HEK293 (cell line): Measurements from ENCODE around the gene CENPC.

Experiments
- CTCF ChIA-PET: fragments of 350-600 bp; formaldehyde crosslinking; extraction: SDS; loops from one replicate; lab custom pipeline; 2021; ENCODE audit warnings: antibody characterized with exemption; lab: Yijun Ruan, JAX
- POLR2A ChIA-PET: fragments of 300-600 bp; formaldehyde crosslinking; extraction: SDS; loops from one replicate; lab custom pipeline; 2020; ENCODE audit warnings: antibody characterized with exemption, inconsistent platforms; lab: Yijun Ruan, JAX
- H3K27ac ChIP-seq: fragments of 200-500 bp; sonication (Bioruptor generic); 2 replicates; pipeline ENCODE4 v1.5.1; 2014; ENCODE audit warnings: low read depth, low read length, control low read depth, inconsistent platforms; ENCODE audit errors: extremely low read depth
- H3K36me3 ChIP-seq, 2 experiments: fragments of 200-500 bp in 1 of 2; sonication (Bioruptor generic) in 1 of 2; 1 replicate in 1 of 2; 2 replicates in 1 of 2; pipeline ENCODE4 v1.5.1; 2014 to 2017; ENCODE audit warnings: inconsistent platforms in 2 of 2, low read length in 2 of 2; ENCODE audit not compliant: control insufficient read depth in 2 of 2, insufficient read depth in 1 of 2
- H3K4me1 ChIP-seq: fragments of 200-500 bp; sonication (Bioruptor generic); 2 replicates; pipeline ENCODE4 v1.5.1; 2014; ENCODE audit warnings: mild to moderate bottlenecking, low read length, inconsistent platforms; ENCODE audit not compliant: control insufficient read depth, insufficient read depth
- H3K4me3 ChIP-seq: 2 replicates; pipeline ENCODE4 v1.5.1; 2011; ENCODE audit warnings: low read depth, mild to moderate bottlenecking, control low read depth, low read length, moderate library complexity
- H3K9me3 ChIP-seq: fragments of 200-500 bp; sonication (Bioruptor generic); 2 replicates; pipeline ENCODE4 v1.5.1; 2014; ENCODE audit warnings: low read depth, low read length, inconsistent platforms; ENCODE audit not compliant: control insufficient read depth, insufficient read depth
- GLIS1 ChIP-seq: fragments of 450-650 bp; formaldehyde crosslinking; IDR thresholded peaks from 2 replicates; pipeline ENCODE4 v1.5.1; 2016; ENCODE audit warnings: missing biosample characterization, missing genetic modification characterization
- MEIS1 ChIP-seq: sonication (generic); formaldehyde crosslinking; IDR thresholded peaks from 2 replicates; pipeline ENCODE4 v1.8.1; 2022; ENCODE audit warnings: missing genetic modification reagents, mild to moderate bottlenecking, borderline replicate concordance
- OVOL3 ChIP-seq: fragments of 450-650 bp; formaldehyde crosslinking; IDR thresholded peaks from 2 replicates; pipeline ENCODE4 v1.5.1; 2016; ENCODE audit warnings: missing biosample characterization, missing genetic modification characterization
- PRDM6 ChIP-seq: fragments of 450-650 bp; formaldehyde crosslinking; IDR thresholded peaks from 2 replicates; pipeline ENCODE4 v1.5.1; 2017; ENCODE audit warnings: missing biosample characterization, missing genetic modification characterization
- YY2 ChIP-seq: fragments of 450-650 bp; formaldehyde crosslinking; IDR thresholded peaks from 2 replicates; pipeline ENCODE4 v1.5.1; 2016; ENCODE audit warnings: missing biosample characterization, missing genetic modification characterization
- ZBTB7A ChIP-seq: fragments of 450-650 bp; formaldehyde crosslinking; IDR thresholded peaks from 2 replicates; pipeline ENCODE4 v1.5.1; 2016; ENCODE audit warnings: low read depth, missing biosample characterization, missing genetic modification characterization
- ZNF112 ChIP-seq: fragments of 450-650 bp; formaldehyde crosslinking; IDR thresholded peaks from 2 replicates; pipeline ENCODE4 v1.5.0; 2017; ENCODE audit warnings: missing biosample characterization, missing genetic modification characterization
- ZNF138 ChIP-seq: fragments of 450-650 bp; formaldehyde crosslinking; IDR thresholded peaks from 2 replicates; pipeline ENCODE4 v1.5.1; 2016; ENCODE audit warnings: missing biosample characterization, missing genetic modification characterization, borderline replicate concordance
- ZNF155 ChIP-seq: fragments of 450-650 bp; formaldehyde crosslinking; IDR thresholded peaks from 2 replicates; pipeline ENCODE4 v1.5.1; 2016; ENCODE audit warnings: missing biosample characterization, missing genetic modification characterization
- ZNF157 ChIP-seq: fragments of 450-650 bp; formaldehyde crosslinking; IDR thresholded peaks from 2 replicates; pipeline ENCODE4 v1.5.1; 2016; ENCODE audit warnings: missing biosample characterization, missing genetic modification characterization
- ZNF18 ChIP-seq: fragments of 450-650 bp; formaldehyde crosslinking; IDR thresholded peaks from 2 replicates; pipeline ENCODE4 v1.5.1; 2016; ENCODE audit warnings: missing biosample characterization, missing genetic modification characterization
- ZNF211 ChIP-seq: fragments of 450-650 bp; formaldehyde crosslinking; IDR thresholded peaks from 2 replicates; pipeline ENCODE4 v1.5.1; 2016; ENCODE audit warnings: low read depth, missing biosample characterization, missing genetic modification characterization
- ZNF280D ChIP-seq: fragments of 450-650 bp; formaldehyde crosslinking; IDR thresholded peaks from 2 replicates; pipeline ENCODE4 v1.5.1; 2016; ENCODE audit warnings: missing biosample characterization, missing genetic modification characterization
- ZNF514 ChIP-seq: fragments of 450-650 bp; formaldehyde crosslinking; IDR thresholded peaks from 2 replicates; pipeline ENCODE4 v1.5.1; 2016; ENCODE audit warnings: missing biosample characterization, missing genetic modification characterization
- ZNF518A ChIP-seq: fragments of 450-650 bp; formaldehyde crosslinking; conservative IDR thresholded peaks from 2 replicates; pipeline ENCODE4 v1.5.1; 2016; ENCODE audit warnings: low read depth, missing biosample characterization, missing genetic modification characterization
- ZNF544 ChIP-seq: fragments of 450-650 bp; formaldehyde crosslinking; IDR thresholded peaks from 2 replicates; pipeline ENCODE4 v1.5.0; 2017; ENCODE audit warnings: missing biosample characterization, missing genetic modification characterization
- ZNF645 ChIP-seq: fragments of 450-650 bp; formaldehyde crosslinking; IDR thresholded peaks from 2 replicates; pipeline ENCODE4; 2016; ENCODE audit warnings: missing biosample characterization, missing genetic modification characterization
- ZNF792 ChIP-seq: fragments of 450-650 bp; formaldehyde crosslinking; IDR thresholded peaks from 2 replicates; pipeline ENCODE4 v1.5.1; 2016; ENCODE audit warnings: missing biosample characterization, missing genetic modification characterization
- ZNF830 ChIP-seq: fragments of 450-650 bp; IDR thresholded peaks from 2 replicates; pipeline ENCODE4 v1.5.0; 2018; ENCODE audit warnings: missing biosample characterization, missing genetic modification characterization, low read depth, mild to moderate bottlenecking, moderate library complexity
- ZSCAN4 ChIP-seq: fragments of 450-650 bp; formaldehyde crosslinking; IDR thresholded peaks from 2 replicates; pipeline ENCODE4 v1.5.1; 2017; ENCODE audit warnings: missing biosample characterization, missing genetic modification characterization
- ZXDB ChIP-seq: fragments of 450-650 bp; formaldehyde crosslinking; IDR thresholded peaks from 2 replicates; pipeline ENCODE4 v1.5.1; 2016; ENCODE audit warnings: missing biosample characterization, missing genetic modification characterization

Gene CENPC

GRCh38 chr4:67565284-67565683, 20.0 kb upstream of the CENPC start (continued):
- no peak for TF ChIP-seq ZNF645 (tag by site-specific recombination)
- no peak for TF ChIP-seq OVOL3 (tag by site-specific recombination)
- no peak for TF ChIP-seq ZNF112 (tag by site-specific recombination)
- no peak for TF ChIP-seq ZNF514 (tag by site-specific recombination)
- no peak for TF ChIP-seq ZNF544
- no peak for TF ChIP-seq GLIS1 (tag by site-specific recombination)
- no peak for TF ChIP-seq MEIS1
- TF ChIP-seq ZNF280D = no peak
- TF ChIP-seq, all 188 proteins: peak for 0

GRCh38 chr4:67558493-67558892, 13.2 kb upstream of the CENPC start, which contains the start of gene STAP1:
Gene STAP1, plus strand, starts transcription at chr4:67558727. Its CDS starts 83 bp downstream, at chr4:67558810.
- CTCF ChIA-PET = no interaction called here
- POLR2A ChIA-PET = no interaction called here
- H3K4me1 ChIP-seq = no peaks in the 10 kb centered on the region
- TF ChIP-seq ZNF138 (tag by site-specific recombination) = no peak
- TF ChIP-seq YY2 (tag by site-specific recombination) = no peak
- TF ChIP-seq ZXDB (tag by site-specific recombination) = no peak
- H3K36me3 ChIP-seq = no peaks in the 10 kb centered on the region
- H3K27ac ChIP-seq = no peak within 1 kb of the TSS
- no peak within 1 kb of the TSS for H3K4me3 ChIP-seq
- H3K9me3 ChIP-seq = no peaks in the 10 kb centered on the region

GRCh38 chr4:67556436-67556835, 11.1 kb upstream of the CENPC start:
- ChIA-PET CTCF (no interaction called here), POLR2A (no interaction called here)
- H3K27ac ChIP-seq = no peak overlapping the region
- no peaks in the 10 kb centered on the region for H3K36me3 ChIP-seq
- no peaks in the 10 kb centered on the region for H3K4me1 ChIP-seq
- no peaks in the 10 kb centered on the region for H3K9me3 ChIP-seq
- no peak overlapping the region for H3K4me3 ChIP-seq
- TF ChIP-seq ZNF157 (tag by site-specific recombination) (no peak), ZNF792 (no peak), ZNF155 (tag by site-specific recombination) (no peak), PRDM6 (tag by site-specific recombination) (no peak), ZNF18 (no peak), ZNF518A (no peak), ZNF830 (tag by site-specific recombination) (no peak), ZBTB7A (tag by site-specific recombination) (no peak), ZSCAN4 (no peak), ZNF211 (tag by site-specific recombination) (no peak)
